Measurements from ENCODE around the gene CST3. TPM values are rescaled to one million over a fixed set of nuclear protein-coding genes. Genes with fewer than 3 reads are reported as not detected.

CST3 gene
- total and polyA plus RNA-seq, 2 experiments from 2014 or later = 478 to 784 TPM

DNA sequence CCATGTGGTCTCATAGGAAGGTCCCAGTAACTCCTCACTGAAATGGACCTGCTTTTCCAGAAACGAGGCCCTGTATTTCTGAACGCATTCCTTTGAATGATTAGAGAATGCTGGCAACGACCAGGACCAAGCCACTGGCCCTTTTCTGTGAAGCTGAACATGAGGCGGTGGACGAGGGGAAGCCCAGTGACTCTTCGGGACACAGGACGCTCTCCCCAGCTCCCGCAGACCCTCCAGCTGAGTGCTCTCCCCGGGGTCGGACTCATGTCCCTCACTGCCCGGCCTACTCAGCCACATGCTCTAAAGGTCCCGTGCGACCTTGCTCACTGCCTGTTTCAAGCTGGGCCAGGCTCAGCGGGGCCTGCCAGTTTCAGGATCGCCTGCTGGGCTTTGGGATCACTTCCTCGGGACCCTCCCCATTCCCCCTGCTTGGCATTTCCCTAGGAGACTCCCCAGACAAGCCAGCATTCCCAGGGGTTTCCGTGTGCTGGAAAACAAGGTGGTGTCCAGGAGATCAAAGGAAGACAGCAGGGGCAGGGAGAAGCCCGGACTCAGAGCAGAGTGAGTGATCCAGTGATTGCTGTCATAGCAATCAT lies 29.4 kb downstream of the CST3 start:
- Histone ChIP-seq H4K20me1 (ENCODE audit: insufficient read depth) (no peaks in the 10 kb centered on the region), H3K4me2 (ENCODE audit: unreplicated experiment) (no peak overlapping the region), H3K36me3 (ENCODE audit: low read depth) (no peaks in the 10 kb centered on the region), H2AFZ (no peak overlapping the region), H3K9me2 (ENCODE audit: insufficient read depth) (no peaks in the 10 kb centered on the region), H3K4me3 (no peak overlapping the region), H3K27ac (no peak overlapping the region), H3K27me3 (replicated peaks; ENCODE audit: insufficient read depth) (no peaks in the 10 kb centered on the region), H3K79me2 (ENCODE audit: insufficient read depth) (no peaks in the 10 kb centered on the region), H3K9me3 (ENCODE audit: low read depth) (no peaks in the 10 kb centered on the region), H3K4me1 (ENCODE audit: insufficient read depth) (no peaks in the 10 kb centered on the region), H3F3A (ENCODE audit: insufficient read depth) (no peaks in the 10 kb centered on the region), H3K9ac (no peak overlapping the region)
- DNase-seq = no peak
- 75 to 78% methylated on average over 18 of the region's 18 CpGs for WGBS, 2 experiments (ENCODE audit: low coverage in 1 of 2, low lambda C conversion rate in 2 of 2, missing lambda C conversion rate in 2 of 2)
- TF ChIP-seq EZH2phosphoT487 (IDR thresholded peaks at IDR 0.05; ENCODE audit: insufficient read depth, low read depth) (no peak), EZH2 (IDR thresholded peaks at IDR 0.05; ENCODE audit: insufficient read depth, poor library complexity, severe bottlenecking) (no peak)
- in situ Hi-C loops (cut with MboI) = no loop called here

DNA sequence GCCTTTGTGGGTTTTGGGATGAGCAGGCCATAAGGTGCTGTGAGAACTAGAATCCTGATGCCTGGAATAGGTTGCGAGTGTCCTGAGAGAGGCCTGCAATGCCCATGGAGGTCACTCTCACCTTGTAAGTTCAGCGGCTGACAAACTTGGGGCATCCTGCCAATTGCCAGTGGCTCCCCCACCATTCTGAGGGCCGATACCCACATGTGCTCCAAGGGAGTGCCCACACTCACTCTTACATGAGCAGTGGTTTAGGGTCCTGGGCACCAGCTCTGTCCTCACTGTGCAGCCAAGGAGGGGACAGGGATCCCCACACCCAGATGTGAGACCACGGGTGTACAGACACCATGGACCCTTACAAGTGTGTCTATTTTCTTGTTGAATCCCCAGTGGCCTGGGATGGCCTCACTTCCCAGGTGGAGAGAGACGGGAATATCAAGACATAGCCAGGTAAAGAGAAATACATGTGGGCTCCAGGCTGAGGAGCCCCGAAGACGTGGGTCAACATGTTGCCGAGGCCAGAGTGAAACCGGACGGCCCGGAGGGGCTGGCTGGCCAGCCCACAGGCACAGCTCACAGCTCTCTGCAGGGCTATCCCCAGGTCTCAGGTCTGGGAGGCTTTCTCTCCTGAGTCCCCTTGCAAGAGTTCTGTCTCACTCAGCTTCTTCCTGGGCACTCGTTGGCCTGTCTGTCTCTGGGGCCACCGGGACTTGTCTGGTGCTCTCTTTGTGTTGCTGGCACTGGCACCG lies 30.1 kb downstream of the CST3 start:
- Histone ChIP-seq H3K79me2 (ENCODE audit: insufficient read depth) (no peaks in the 10 kb centered on the region), H4K20me1 (ENCODE audit: insufficient read depth) (no peaks in the 10 kb centered on the region), H3K4me2 (ENCODE audit: unreplicated experiment) (no peak overlapping the region), H3K9ac (no peak overlapping the region), H2AFZ (no peak overlapping the region), H3K27ac (no peak overlapping the region), H3K9me3 (ENCODE audit: low read depth) (no peaks in the 10 kb centered on the region), H3K27me3 (replicated peaks; ENCODE audit: insufficient read depth) (no peaks in the 10 kb centered on the region), H3K4me1 (ENCODE audit: insufficient read depth) (no peaks in the 10 kb centered on the region), H3K4me3 (no peak overlapping the region), H3F3A (ENCODE audit: insufficient read depth) (no peaks in the 10 kb centered on the region), H3K9me2 (ENCODE audit: insufficient read depth) (no peaks in the 10 kb centered on the region), H3K36me3 (ENCODE audit: low read depth) (no peaks in the 10 kb centered on the region)
- 75 to 77% methylated on average over 14 of the region's 14 CpGs for WGBS, 2 experiments (ENCODE audit: low coverage in 1 of 2, low lambda C conversion rate in 2 of 2, missing lambda C conversion rate in 2 of 2)
- no peak for TF ChIP-seq EZH2 (IDR thresholded peaks at IDR 0.05; ENCODE audit: insufficient read depth, poor library complexity, severe bottlenecking)
- no peak for TF ChIP-seq EZH2phosphoT487 (IDR thresholded peaks at IDR 0.05; ENCODE audit: insufficient read depth, low read depth)
- in situ Hi-C loops (cut with MboI) = no loop called here
- no peak for DNase-seq

DNA sequence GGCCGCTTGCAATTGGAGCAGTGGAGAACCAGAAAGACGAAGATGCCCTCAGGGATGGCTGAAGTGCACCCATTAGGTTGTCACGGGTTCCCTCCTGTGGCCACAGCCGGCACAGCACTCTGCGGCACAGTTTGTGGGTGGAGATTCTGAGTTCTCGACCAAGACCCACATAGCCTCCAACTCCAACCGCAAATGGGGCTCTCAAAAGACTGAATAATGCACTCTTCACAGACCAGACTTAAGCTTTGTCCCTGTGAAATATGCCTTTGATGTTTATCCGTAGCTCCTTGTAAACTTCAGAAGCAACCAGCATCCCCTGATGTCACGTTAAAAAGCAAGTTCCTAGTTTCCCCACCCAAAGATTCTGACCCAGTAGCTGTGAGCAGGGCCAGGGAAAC lies 31.1 kb downstream of the CST3 start:
- H3K9me2 ChIP-seq (ENCODE audit: insufficient read depth) = no peaks in the 10 kb centered on the region
- no peak overlapping the region for H3K4me3 ChIP-seq
- H3K4me2 ChIP-seq (ENCODE audit: unreplicated experiment) = no peak overlapping the region
- H3K27ac ChIP-seq = no peak overlapping the region
- peaks cover 8% of the 10 kb centered on the region; the same call in 1 of the 2 replicates for H3K27me3 ChIP-seq (replicated peaks; ENCODE audit: insufficient read depth)
- TF ChIP-seq EZH2 (IDR thresholded peaks at IDR 0.05; ENCODE audit: insufficient read depth, poor library complexity, severe bottlenecking) (no peak), EZH2phosphoT487 (IDR thresholded peaks at IDR 0.05; ENCODE audit: insufficient read depth, low read depth) (no peak)
- no peak overlapping the region for H3K9ac ChIP-seq
- H3F3A ChIP-seq (ENCODE audit: insufficient read depth) = no peaks in the 10 kb centered on the region
- H3K9me3 ChIP-seq (ENCODE audit: low read depth) = no peaks in the 10 kb centered on the region
- no peaks in the 10 kb centered on the region for H3K4me1 ChIP-seq (ENCODE audit: insufficient read depth)
- in situ Hi-C loops (cut with MboI) = no loop called here
- no peaks in the 10 kb centered on the region for H3K79me2 ChIP-seq (ENCODE audit: insufficient read depth)
- H2AFZ ChIP-seq = peak overlapping the region; percentile 43
- no peaks in the 10 kb centered on the region for H3K36me3 ChIP-seq (ENCODE audit: low read depth)
- peak; percentile 87 for DNase-seq
- WGBS, 2 experiments (ENCODE audit: low coverage in 1 of 2, low lambda C conversion rate in 2 of 2, missing lambda C conversion rate in 2 of 2) = 6 to 8% methylated on average over 9 of the region's 9 CpGs
- no peaks in the 10 kb centered on the region for H4K20me1 ChIP-seq (ENCODE audit: insufficient read depth)

DNA sequence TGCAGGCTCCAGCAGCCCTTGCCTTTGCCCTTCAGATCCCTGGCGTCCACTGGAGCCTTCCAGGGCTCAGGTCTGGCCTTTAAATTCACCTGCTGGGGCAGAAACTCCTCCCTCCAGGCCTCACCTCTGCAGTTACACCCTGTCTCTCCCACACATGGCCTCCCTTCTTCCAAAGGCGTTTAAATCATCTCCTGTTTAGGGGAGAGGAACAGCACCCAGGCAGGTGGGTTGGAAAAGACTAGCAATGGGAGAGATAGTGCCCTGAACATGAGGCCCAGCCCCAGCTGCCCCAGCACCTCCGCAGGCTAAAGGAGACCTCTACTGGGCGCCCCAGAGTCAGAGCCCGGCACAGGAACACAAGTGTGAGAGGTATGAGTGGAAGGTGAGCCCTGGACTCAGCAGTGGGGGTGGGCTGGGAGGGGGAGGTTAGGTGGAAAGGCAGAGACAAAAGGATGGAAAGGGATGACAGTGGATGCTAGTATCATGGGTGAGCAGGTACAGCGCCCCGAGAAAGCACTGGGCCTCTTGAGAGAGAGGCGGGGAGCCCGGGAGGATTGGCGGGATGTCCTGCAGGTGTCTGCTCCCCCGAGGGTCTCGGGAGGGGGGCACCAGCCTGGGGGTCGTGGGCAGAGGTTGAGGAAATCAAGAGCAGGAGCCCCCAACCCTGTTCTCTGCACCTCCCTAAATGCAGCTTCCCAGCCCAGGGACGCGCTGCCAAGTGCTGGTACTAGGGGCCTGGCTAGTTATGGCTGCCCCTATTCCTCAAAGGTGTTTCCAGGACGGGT lies 31.7 kb downstream of the CST3 start, which contains the start of gene CST9:
Gene CST9 (minus strand): TSS at position 51 of the 785 bp plus-strand sequence. CDS start 53 bp downstream, outside the sequence.
- in situ Hi-C loops (cut with MboI) = no loop called here
- H3K4me2 ChIP-seq (ENCODE audit: unreplicated experiment) = no peak within 1 kb of the TSS
- no peak for DNase-seq

More for the DNA sequence above, 31.7 kb downstream of the CST3 start, which contains the start of gene CST9:
- no peak within 1 kb of the TSS for H3K9ac ChIP-seq
- WGBS, 2 experiments (ENCODE audit: low coverage in 1 of 2, low lambda C conversion rate in 2 of 2, missing lambda C conversion rate in 2 of 2) = 44 to 45% methylated on average over 13 to 16 of the region's 16 CpGs
- no peaks in the 10 kb centered on the region for H3K79me2 ChIP-seq (ENCODE audit: insufficient read depth)
- H3K4me1 ChIP-seq (ENCODE audit: insufficient read depth) = no peaks in the 10 kb centered on the region
- no peaks in the 10 kb centered on the region for H3K36me3 ChIP-seq (ENCODE audit: low read depth)
- H4K20me1 ChIP-seq (ENCODE audit: insufficient read depth) = no peaks in the 10 kb centered on the region
- H3F3A ChIP-seq (ENCODE audit: insufficient read depth) = no peaks in the 10 kb centered on the region
- H3K4me3 ChIP-seq = no peak within 1 kb of the TSS
- peak within 1 kb of the TSS; percentile 43 for H2AFZ ChIP-seq
- H3K27me3 ChIP-seq (replicated peaks; ENCODE audit: insufficient read depth) = peaks cover 8% of the 10 kb centered on the region; the same call in 1 of the 2 replicates
- TF ChIP-seq EZH2 (IDR thresholded peaks at IDR 0.05; ENCODE audit: insufficient read depth, poor library complexity, severe bottlenecking) (no peak), EZH2phosphoT487 (IDR thresholded peaks at IDR 0.05; ENCODE audit: insufficient read depth, low read depth) (no peak)
- H3K9me2 ChIP-seq (ENCODE audit: insufficient read depth) = no peaks in the 10 kb centered on the region
- H3K9me3 ChIP-seq (ENCODE audit: low read depth) = no peaks in the 10 kb centered on the region
- no peak within 1 kb of the TSS for H3K27ac ChIP-seq

Measured in GM23248 (cell line).